ENCODE measurements around the gene SMAP2.

GRCh38 chr1:40449684-40450494 lies 76.4 kb downstream of the SMAP2 start, which contains the start of gene ZFP69B:
- 0 out of 2 replicates have a peak, but pooled peaks have one; percentile 2 for TF ChIP-seq CTCF (IDR thresholded peaks at IDR 0.05; ENCODE audit: low read length)
- TF ChIP-seq EZH2phosphoT487 (IDR thresholded peaks at IDR 0.05; ENCODE audit: low read length), result no peak
- TF ChIP-seq EZH2 (optimal IDR thresholded peaks at IDR 0.05; ENCODE audit: low read depth, low read length), result no peak

Measured in MM.1S (cell line).